Left lobe of liver (tissue), 2 donors: Measurements from ENCODE around the gene EPX. TPM values are rescaled to one million over a fixed set of nuclear protein-coding genes. Genes with fewer than 3 reads are reported as not detected.

Experiments
- ATAC-seq: fragments of 200-7000 bp; cut with Tn5 transposase; one replicate; pipeline ENCODE4 v1.9.1; 2020; ENCODE audit warnings: mild to moderate bottlenecking, moderate library complexity
- DNase-seq: peaks from one replicate; pipeline ENCODE4 v3.0.0-alpha.2; 2020; ENCODE audit warnings: low spot score
- total RNA-seq: library from RNA; stranded (reverse); gene quantifications from one replicate; pipeline ENCODE4 v1.2.1, GENCODE V29; 2021
- donor health status: DM: no; HTN: no; CAD: no; lungs with moderate emphysema.
- donor health status: DM: no; HTN: yes; CAD: no.

Gene EPX
- total RNA-seq, 1 donor from 2014 or later: not detected

DNA sequence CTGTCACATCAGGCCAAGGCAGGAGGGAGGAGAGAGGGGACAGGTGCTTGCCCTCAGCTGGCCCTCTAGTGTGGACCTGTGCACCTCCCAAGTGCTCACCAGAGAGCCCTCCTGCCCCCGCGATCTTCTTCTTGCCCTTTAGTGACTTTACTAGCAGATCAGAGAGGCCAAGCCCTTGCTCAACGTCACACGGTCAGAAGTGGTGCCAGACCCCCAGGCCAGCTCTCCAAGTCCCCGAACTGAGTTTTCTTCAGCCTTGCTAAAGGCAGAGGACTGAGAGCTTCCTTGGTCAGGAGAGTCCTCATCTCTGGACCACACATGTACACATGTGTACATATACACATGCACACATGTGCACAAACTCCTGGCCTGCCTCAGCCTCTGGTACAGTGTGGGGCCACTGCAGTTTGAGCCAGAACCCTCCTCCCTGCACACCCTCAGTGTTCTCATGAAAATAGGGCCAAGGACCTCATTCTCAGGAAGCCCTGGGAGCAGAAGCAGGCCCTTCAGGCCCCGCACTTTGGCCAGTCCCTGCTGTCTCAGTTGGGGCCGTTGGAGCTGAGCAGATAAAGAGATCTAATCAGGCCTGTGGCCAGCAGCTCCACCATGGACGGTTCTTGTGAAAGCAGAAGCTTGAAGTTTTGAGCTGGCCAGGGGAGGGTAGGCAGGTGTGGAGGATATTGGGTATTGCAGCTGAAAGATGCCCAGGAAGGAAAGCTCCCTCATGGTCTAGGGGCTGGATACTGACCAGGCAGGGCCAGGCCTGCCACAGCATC is 7.4 kb upstream of the EPX start:
- DNase-seq (no peak), ATAC-seq (no peak)

DNA sequence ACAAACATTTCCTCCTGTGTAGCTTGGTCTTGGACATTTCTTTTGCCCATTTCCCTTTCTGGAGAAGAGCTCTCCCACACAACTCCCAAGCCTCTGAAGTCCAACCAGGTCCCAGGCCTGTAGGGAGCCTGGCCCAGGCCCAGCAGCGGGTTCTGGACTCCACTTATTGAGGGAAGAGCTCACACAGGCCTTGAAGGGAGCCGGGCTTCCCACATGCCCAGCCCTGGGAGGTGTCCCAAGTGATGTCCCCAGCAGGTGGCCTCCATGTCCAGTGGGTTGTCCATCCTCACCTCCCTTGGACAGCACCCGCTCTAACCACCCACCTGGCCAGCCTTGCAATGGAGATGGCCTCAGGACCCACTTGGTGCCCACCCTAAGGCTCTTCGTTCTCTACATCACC is 5.9 kb upstream of the EPX start:
- DNase-seq (no peak), ATAC-seq (no peak)

DNA sequence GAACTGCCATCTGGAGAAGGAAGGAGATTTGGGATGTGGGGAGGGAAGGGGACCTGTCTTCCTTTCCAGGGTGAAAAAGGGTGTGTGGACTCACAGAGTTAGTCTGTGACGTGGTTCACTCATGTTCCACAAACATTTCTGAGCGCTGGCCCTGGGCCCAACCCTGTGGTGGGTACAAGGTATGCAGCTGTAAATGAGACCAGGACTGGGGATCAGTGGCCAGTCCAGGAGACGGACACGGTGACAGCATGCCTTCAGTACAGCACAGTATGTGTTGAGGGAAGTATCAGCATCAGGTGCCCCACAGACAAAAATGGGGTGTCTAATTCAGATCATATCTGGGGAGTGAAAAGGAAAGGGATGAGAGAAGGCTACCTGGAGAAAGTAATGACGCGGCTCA is 5.5 kb upstream of the EPX start:
- ATAC-seq: no peak
- DNase-seq: no peak

DNA sequence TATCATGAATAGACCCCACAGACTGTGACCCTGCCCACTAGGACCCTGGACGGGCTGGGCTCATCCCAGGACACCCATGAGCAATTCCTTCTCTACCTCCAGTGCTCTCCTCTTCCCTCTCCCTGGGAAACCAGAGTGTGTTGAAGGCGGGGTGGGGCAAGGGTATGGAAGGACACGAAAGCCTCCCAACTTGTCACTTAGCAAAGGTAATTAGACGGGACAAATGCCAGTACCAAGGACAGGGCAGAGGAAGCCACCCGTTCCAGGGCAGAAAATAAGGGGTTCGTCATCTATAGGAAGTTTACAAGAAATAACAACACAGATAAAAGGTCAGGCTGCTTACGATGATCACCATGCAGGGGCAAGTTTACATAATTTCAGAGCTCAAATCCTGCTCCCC is 4.9 kb upstream of the EPX start:
- DNase-seq (no peak), ATAC-seq (no peak)

DNA sequence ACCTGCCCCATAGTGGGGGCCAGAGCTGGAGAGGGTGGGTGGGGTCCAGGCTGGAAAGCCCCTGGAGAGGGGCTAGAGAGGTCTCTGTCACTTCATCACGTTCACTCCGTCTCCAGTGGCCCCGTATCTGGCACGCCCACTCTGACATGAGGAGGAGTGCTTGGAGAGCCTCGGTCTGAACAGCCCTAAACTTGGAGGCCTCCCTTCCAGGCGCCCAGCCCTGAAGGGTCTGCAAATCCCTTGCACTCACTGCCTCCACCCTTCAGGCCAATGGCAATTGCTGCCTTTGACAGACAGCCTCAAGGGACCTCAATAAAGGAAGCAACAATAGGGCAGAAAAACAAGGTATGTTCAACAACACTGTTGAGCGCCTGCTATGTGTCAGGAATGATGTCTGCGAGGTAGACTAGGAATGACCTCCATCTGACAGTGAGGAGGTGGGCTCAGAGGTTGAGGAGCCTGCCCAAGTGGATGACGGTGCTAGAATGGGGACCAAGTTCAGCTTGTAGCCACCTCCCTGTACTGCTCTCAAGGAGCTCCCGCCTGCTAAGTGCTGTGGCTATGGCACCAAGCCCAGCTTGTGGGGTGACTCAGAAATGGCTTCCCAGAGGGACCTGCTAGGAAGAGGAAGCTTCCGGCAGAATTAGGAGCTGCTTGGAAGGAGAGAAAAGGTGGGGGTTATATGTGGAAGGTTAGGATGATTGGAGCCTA is 2.9 kb upstream of the EPX start:
- DNase-seq (no peak), ATAC-seq (no peak)

DNA sequence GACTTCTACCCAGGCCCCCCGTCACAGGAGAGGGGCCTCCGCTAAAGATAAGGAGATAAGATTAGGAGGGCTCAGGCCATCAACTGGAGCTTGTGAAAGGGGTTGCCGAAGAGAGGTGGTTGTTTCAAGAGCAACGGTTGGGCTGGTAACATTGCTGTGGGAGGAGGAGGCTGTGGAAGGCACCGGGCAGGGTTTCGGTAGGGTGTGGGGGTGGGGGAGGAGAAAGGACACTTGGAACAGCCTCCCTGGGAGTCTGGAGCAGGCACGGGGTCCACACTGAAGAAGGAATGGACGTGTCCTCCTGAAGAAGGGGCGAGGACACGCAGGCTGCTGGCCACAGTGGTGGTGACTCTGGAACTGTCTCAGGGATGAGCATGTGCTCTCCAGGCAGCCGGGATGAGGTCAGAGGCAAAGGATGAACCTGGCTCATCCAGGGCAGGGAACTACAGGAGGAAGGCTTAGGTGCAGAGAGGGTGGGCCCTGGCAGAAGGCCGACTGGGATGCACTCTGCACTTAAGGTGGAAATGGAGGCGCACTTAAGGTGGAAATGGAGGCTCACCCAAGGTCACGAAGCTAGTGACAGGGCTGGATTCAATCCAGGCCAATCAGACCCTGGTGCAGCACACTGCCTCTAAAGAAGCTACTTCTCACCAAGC is 1.2 kb upstream of the EPX start:
- no peak for DNase-seq
- no peak for ATAC-seq

DNA sequence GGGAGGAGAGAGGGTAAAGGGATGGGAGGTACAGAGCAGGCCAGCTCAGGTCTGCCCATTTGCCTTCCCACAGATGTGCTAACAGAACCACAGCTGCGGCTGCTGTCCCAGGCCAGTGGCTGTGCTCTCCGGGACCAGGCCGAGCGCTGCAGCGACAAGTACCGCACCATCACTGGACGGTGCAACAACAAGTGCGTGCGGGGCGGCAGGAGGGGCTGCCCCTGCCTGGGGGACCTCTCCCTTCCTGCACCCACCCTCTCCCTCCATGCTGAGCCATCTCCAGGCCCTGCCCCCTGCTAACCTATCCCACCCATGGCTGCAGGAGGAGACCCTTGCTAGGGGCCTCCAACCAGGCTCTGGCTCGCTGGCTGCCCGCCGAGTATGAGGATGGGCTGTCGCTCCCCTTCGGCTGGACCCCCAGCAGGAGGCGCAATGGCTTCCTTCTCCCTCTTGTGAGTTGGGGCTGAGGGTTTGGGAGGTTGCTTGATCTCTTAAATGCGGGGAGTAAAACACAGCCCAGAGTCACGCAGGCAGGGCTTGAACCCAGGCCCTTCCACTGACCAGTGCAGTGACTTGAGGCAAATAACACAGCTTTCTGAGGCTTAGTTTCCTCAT is 1.2 kb downstream of the EPX start:
- no peak for DNase-seq
- no peak for ATAC-seq

DNA sequence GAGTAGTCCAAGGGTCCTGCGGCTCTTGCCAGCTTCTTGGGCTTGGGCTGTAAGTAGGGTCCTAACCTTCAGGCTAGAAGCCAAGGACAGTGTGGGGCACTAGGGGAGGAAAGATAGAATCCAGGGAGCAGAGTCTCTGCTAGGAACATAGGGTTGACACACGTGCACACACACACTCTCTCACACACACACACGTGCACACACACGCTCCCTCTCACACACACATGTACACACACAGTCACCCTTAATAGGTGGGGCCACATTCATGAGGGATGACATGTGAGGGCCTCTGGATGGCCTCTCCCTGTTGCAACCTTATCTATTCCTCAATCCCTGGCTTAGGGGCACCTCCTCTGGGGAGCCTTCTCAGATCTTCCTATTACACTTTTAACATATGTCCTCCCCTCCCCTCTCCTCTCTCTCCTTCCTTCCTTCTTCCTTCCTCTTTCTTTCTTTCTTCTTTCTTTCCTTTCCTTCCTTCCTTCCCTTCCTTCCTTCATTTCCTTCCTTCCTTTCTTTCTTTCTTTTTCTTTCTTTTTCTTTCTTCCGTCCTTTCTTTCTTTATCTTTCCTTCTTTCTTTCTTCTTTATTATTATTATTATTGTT is 3.1 kb downstream of the EPX start:
- DNase-seq: no peak
- ATAC-seq: no peak

DNA sequence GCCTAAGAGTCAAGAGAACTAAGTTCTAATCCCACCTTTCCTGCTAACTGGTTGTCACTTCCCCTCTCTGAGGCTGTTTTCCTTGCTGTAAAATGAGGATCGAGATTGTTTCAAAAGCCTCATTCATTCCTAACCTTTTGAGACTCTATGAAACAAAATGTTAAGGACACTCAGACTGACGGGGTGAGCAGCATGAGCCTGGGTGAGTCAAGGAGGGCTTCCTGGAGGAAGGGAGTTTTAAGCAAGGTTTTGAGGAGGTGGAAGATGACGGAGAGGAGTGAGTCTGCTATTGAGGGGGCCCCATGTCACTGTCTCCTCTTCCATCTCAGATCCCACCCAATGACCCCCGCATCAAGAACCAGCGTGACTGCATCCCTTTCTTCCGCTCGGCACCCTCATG is 4.1 kb downstream of the EPX start:
- ATAC-seq (no peak), DNase-seq (no peak)

DNA sequence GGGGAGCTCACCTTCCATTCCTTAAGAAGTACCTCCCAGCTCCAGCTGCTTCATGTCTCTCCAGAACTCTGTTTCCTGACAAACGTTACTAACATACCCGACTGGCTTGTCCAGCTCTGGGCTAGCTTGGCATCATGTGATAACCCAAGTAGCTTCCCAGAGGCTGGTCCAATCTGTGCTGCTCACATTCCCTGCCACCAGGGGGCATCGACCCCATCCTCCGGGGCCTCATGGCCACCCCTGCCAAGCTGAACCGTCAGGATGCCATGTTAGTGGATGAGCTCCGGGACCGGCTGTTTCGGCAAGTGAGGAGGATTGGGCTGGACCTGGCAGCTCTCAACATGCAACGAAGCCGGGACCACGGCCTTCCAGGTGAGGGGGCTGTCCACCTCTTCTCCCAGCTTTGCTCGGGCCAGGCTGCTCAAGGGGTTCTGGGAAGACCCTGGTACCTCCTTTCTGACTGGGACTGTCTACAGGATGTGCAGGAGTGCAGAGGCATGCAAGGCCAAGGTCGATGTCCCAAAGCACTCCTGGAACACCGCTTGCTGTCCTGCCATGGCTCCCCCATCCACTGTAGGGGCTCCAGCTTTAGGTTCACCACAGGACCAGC is 7.6 kb downstream of the EPX start:
- DNase-seq (peak; percentile 58), ATAC-seq (peak; percentile 85)

DNA sequence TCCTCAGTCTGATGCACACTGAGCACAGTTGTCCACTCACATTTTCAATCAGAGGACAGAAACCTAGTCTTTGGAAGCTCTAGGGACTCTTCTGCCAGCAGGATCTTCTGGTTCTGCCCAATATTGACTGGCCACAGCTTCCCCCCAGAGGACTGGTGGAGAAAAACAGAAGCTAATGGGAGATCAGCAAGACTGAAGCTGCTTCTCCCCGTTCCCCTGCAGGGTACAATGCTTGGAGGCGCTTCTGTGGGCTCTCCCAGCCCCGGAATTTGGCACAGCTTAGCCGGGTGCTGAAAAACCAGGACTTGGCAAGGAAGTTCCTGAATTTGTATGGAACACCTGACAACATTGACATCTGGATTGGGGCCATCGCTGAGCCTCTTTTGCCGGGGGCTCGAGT is 10.3 kb downstream of the EPX start:
- no peak for ATAC-seq
- no peak for DNase-seq

DNA sequence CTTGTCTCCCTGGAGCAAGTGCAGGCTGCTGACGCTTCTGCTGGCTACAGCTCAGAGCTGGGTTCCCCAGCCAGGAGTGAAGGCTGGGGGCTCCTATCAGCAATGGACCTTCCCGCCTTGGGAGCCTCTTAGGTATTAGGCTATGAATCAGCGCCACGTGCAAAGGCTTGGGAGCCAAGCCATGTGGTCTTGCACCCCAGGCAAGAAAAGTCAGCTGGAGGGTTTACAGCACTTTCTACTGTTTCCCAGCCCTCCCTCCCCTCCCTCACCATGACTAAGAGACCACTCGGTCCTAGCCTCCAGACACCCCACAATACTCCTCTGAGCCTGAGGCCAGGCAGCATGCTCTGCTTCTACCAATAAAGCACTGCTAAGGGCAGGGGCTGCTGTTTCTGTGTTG is 12.3 kb downstream of the EPX start:
- ATAC-seq (no peak), DNase-seq (no peak)

DNA sequence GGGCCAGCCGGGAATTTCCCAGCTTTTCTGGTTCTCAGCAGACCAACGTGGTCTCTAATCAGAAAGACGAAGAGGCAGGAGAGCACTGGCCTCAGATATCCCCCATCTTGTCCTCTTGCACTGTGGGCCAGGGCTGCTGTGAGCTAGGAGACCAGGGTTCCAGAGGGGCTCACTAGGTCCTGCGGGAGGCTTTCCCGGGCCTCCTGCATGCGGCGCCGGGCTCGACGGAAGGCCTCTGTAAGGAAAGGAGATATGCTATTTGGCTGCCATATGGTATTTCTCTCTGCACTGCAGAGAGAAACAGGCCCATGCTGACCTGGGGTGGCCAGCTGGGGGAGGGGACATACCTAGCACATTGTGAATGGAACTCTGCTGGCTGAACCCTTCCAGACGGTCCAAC is 13.4 kb downstream of the EPX start:
- ATAC-seq: no peak
- DNase-seq: no peak

DNA sequence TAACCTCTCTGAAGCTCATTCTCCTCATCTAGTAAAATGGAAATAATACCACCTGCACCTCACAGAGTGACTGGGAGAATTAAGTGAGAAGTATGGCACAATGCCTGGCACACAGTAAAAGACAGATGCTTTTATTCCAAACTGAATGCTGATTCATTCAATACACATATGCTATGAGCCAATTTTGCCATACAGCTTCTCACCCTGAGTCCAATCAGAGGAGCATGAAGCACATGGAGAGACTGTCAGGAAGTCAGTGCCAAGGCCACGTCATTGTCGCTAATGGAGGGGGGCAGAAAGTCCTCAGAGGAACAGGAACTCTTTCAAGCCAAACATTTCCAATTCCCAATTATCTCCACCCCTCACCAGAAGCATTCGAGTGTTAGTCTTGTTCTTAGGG is 14.9 kb downstream of the EPX start:
- ATAC-seq: no peak

DNA sequence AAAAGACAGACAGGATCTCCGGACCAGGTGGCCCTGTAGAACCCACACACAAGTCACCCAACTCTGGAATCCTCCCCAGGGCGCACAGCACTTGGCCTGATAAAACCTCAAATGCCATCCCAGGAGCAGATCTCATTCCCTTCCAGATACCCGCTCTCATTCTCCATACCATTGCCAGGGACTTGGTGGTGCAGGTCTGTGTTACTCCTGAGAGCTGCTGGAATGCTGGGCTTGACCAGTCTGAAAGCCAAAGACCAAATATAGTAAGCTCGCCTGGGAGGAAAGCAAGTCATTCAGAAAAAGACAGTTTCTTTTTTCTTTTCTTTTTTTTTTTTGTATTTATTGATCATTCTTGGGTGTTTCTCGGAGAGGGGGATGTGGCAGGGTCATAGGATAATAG is 15.8 kb downstream of the EPX start:
- DNase-seq (no peak), ATAC-seq (no peak)

More for the DNA sequence above, 14.9 kb downstream of the EPX start:
- no peak for DNase-seq

DNA sequence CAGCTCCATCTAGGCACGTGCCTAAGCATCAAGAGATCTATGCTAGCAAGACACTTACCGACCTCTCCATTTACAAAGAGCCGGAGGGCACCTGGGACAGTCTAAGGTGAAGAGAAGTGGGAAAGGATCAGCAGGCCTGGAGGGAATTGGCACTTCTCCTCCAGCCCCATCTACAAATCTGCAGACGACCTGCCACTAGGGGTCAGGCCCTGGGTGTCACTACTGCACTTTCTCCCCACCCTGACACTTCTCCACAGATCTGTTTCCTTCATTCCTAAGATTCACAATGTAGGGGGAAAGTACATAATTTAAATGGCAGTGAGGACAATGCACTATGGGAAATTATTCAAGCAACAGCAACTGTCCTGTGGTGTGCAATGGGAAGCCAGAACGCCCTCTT is 18.4 kb downstream of the EPX start:
- DNase-seq (no peak), ATAC-seq (no peak)

DNA sequence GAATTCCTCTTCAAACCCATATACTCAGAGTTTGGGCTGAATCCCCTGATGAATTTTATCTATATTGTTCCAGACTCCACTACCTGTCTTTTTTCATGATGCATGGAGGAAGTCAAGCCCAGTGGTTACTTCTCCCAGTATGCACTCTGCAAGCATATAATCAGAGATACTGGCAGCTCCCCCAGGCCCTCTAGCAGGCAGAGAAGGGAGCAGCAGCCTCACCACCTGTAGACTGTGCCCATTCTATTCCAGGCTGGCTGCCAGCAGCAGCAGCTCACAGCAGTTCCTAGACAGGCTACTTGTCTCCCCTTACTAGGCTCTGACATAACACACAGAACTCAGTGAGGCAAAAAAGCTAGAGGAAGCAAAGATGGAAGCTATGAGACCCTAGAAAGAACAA is 23.2 kb downstream of the EPX start:
- no peak for DNase-seq
- ATAC-seq: no peak

DNA sequence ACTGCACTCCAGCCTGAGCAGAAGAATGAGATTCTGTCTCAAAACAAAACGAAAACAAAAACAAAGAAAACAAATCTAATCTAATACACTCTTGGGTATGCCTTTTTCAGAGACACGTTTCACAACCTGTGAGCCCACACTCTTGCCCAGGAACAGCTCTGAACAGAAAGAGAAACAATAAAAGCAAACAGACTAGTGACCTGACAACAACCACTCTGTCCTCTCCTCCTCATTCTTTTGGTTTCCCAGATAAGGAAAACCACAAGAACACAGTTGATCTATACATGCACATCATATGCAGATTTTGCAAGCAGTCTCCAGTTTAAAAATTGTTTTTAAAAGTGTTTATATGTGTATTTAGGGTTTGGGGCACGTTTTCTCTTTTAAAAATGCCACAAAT is 25.2 kb downstream of the EPX start:
- DNase-seq (no peak), ATAC-seq (no peak)

DNA sequence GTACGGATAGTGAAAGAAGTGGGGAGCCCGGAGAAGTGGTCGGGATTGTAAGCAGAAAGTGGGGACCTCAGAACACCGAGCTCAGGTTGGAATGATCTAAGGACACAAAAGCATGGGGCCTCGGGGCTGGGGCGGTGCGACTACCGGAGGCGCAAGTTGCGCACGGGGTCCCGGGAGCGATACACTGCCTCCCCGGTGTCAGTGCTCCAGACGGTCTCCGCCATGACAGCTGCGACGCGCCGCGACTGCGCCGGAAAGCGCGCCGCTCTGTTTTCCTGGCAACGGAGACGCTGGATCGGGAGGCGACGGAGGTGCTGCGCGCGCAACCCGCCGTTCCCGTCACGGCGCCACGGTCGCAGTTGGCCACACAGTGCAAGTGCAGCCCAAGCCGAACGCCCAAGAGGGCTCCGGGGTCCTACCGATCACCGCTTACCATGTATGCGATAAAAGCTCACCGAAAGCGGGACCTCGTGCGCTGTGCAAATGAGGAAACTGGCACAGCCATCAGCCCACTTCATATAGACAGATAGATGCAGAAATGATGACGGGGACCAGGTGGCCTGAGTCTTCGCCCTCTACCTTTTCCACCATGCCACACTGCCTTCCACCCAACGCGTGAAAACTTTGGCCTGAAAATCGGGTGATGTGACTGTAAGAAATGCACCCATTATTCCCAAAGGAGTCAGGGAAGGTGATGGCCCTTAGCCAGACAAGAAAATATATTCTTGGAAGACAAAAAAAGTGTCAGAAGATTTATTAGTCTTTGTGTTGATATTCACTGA is 26.7 kb downstream of the EPX start, which contains the start of gene MKS1:
Gene MKS1, minus strand, starts transcription at position 249 of the 782 bp plus-strand sequence. Its CDS starts 25 bp downstream, at position 224.
- peak; percentile 96 for DNase-seq
- peak; percentile 97 for ATAC-seq

DNA sequence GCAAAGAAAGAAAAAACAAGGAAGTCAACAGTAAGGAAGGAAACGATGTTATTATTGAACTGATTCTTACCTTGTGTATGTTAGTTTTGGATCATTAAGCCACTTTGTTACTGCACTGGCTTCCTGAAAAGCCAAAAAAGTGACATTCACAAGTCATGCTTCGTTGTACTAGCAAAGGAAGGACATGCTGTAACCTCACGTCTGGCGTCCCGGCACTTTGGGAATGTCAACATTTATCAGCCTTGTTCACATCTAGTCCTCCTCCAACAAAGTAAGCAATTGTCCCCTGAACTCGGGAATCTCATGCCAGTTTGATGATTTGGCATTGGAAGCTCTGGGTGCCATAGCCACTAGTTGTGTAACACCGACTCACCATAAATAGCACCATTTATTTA is 27.3 kb downstream of the EPX start:
- ATAC-seq (peak; percentile 9), DNase-seq (no peak)
